Iris pigment epithelial cell (primary cell): Measurements from ENCODE around the gene AACS.

Experiments
- DNase-seq: peaks from one replicate; pipeline ENCODE4 v3.0.0-alpha.2; 2011; ENCODE audit warnings: low read depth

AACS gene

DNA sequence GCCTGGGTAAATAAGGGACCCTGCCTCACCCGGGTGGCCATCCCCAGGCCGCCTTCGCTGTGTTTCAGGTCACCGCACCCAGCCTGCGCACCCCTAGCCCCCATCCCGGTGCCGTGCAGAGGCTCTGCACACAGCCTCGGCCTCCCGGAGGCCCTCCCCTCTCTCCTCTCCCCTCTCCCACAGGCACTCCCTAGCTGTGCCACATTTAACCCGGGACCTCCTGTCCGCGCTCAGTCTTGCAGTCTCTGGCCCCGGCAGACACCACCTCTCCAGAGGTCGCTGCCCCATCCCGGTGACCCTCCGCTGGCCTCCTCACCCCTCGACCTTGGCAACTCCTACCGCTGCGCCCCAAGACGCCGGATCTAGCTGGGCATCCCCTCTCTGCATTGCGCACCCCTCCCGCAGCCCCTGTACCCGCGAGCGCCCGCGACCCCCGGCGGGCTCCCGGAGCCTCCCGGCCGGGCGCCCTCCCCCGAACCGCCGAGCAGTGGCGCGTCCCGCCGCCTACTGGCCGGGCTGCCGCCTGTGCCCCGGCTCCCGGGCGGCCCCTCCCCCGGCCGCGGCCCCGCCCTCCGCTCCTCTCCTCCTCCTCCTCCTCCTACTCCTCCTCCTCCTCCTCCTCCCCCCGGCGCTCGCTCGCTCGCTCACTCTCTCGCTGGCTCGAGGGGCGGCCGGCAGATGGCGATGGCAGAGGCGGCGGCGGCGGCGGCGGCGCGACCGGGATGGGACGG lies 120.7 kb downstream of the AACS start, which contains the start of gene TMEM132B:
TSS of gene TMEM132B (plus strand) at position 647 of the 731 bp plus-strand sequence.
- peak; percentile 58 for DNase-seq

- peak; percentile 41 for DNase-seq
Measured at GRCh38 chr12:125186471-125187147, 121.4 kb downstream of the AACS start.

- DNase-seq: no peak
Measured at GRCh38 chr12:125187148-125187745, 122.0 kb downstream of the AACS start.

DNA sequence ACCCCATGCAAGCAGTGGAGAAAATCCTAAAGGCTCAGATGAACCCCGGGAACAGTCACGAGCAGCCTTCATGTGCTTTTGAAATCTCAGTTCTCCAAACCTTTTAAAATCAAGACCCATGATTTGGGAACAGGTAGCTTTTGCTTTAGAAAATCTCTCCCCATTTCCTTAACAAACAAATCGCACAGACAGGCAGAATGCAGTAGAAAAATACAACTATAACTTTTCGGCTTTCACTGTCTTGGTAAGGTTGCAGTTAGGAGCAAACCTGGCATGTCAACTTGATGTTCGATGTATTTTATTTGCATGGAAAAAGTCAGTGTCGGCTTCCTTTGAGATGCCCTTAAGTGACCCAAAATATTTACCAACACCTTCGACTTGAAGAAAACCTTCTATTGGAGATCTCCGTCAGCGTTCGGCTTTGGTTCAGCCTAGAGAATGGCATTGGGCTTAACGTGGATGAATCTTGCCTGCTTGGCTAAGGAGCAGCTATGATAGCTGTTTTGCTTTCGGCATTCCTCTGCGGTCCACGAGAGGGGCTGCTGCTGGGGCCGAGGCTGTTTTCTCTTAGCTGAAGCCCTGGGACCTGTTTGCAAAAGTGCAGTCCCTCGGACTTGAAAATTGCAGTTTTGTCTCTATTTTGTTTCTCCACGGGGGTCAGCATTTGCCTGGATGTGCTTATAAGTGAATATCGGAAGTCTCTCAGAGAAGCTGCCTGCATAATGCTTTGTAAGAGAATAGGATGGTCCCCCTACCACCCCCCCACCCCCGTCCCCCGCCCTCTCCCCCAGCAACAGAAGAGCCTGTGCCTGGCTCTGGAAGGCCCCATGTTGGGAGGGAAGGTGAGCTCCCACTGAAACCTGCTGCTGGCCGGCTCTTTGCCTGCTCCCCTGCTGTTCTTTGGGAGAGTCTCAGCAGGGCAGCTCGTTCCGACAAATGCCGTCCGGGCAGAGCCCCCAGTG lies 122.8 kb downstream of the AACS start:
- no peak for DNase-seq

- no peak for DNase-seq
Measured at GRCh38 chr12:125189015-125189414, 123.8 kb downstream of the AACS start.

- no peak for DNase-seq
Measured at GRCh38 chr12:125189502-125189901, 124.3 kb downstream of the AACS start.

DNA sequence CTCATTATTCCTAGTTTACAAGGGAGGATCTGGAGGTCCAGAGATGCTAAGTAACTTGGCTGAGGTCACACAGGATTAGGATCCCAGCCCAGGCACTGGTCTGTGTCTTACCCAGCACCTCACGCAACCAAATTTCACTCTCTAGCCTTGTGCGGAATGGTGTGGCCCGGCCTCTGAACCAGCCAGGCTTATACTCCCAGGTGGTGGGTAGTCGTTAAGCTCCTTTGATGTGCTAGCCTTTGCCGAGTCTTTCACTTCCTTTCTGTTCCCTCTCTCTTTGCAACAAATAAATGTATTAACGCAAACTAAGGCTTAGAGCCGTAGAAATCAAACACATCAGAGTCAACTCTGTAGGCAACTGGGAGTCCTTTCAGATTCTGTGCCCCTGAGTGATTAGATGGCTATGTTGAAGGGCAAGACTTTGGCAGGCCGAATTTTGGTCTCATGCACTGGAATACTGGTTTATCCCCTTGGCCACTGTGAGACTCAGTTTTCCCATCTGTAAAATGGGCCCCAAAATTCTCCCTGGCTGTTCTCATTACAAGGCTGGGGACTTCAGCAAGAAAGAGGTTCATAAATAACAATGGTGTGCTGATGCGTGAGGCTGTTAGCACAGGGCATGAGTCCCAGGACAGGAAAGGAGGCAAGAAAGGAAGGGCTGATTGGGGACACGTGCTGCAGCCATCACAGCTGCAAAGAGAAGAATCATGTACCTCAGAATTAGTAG lies 126.3 kb downstream of the AACS start:
- DNase-seq: no peak

- no peak for DNase-seq
Measured at GRCh38 chr12:125192690-125193221, 127.5 kb downstream of the AACS start.
